Liver (tissue), 9 donors: ENCODE measurements around the gene TAMALIN. TPM values are rescaled to one million over a fixed set of nuclear protein-coding genes. Genes with fewer than 3 reads are reported as not detected.

Source experiments
- DNase-seq: peaks from one replicate; pipeline ENCODE4 v3.0.0-alpha.2; 2017; ENCODE audit warnings: low spot score
- H3K27ac ChIP-seq, 2 donors: one replicate each; pipeline ENCODE4 v1.7.0; 2013; ENCODE audit warnings: inconsistent platforms in 2 of 2, low read length in 2 of 2, control low read depth in 1 of 2, low read depth in 1 of 2, mild to moderate bottlenecking in 1 of 2
- H3K27me3 ChIP-seq, 4 donors: one replicate each; pipeline versions ENCODE4 v1.6.1 to v1.7.0; 2013; ENCODE audit warnings: low read length in 3 of 4, inconsistent platforms in 1 of 4, mild to moderate bottlenecking in 1 of 4, moderate library complexity in 1 of 4; ENCODE audit not compliant: control insufficient read depth in 4 of 4, insufficient read depth in 4 of 4
- H3K36me3 ChIP-seq, 4 donors: one replicate each; pipeline versions ENCODE4 v1.6.1 to v1.7.0; 2013; ENCODE audit warnings: low read length in 3 of 4, mild to moderate bottlenecking in 3 of 4, low read depth in 1 of 4, moderate library complexity in 1 of 4; ENCODE audit not compliant: control insufficient read depth in 4 of 4, insufficient read depth in 3 of 4
- H3K4me1 ChIP-seq, 4 donors: one replicate each; pipeline versions ENCODE4 v1.6.1 to v1.7.0; 2013; ENCODE audit warnings: low read length in 3 of 4, mild to moderate bottlenecking in 3 of 4, moderate library complexity in 1 of 4; ENCODE audit not compliant: control insufficient read depth in 4 of 4, insufficient read depth in 4 of 4
- H3K4me3 ChIP-seq, 3 donors: one replicate each; pipeline versions ENCODE4 v1.6.1 to v1.7.0; 2013; ENCODE audit warnings: low read length in 3 of 3, control low read depth in 1 of 3, low read depth in 1 of 3, mild to moderate bottlenecking in 1 of 3
- H3K9ac ChIP-seq, 2 donors: one replicate each; pipeline ENCODE4 v1.7.0; 2013; ENCODE audit warnings: low read length in 2 of 2, mild to moderate bottlenecking in 2 of 2, moderate library complexity in 2 of 2, control low read depth in 1 of 2, low read depth in 1 of 2
- H3K9me3 ChIP-seq, 4 donors: one replicate each; pipeline versions ENCODE4 v1.6.1 to v1.7.0; 2013; ENCODE audit warnings: low read length in 3 of 4; ENCODE audit not compliant: control insufficient read depth in 4 of 4
- CTCF ChIP-seq: fragments of 150-350 bp; IDR thresholded peaks from 2 replicates; pipeline ENCODE4 v1.5.1; 2017; ENCODE audit warnings: improper control_type of control experiment, low read depth, low read length; ENCODE audit not compliant: missing input control
- EGR1 ChIP-seq, 2 donors: IDR thresholded peaks; 2 replicates each; pipeline ENCODE4 v1.6.1; 2016 to 2018; ENCODE audit warnings: antibody characterized with exemption in 2 of 2, low read depth in 2 of 2
- FOXA1 ChIP-seq: IDR thresholded peaks from 2 replicates; pipeline ENCODE4 v1.6.1; 2016; ENCODE audit warnings: antibody characterized with exemption
- FOXA2 ChIP-seq: IDR thresholded peaks from 2 replicates; pipeline ENCODE4 v1.6.1; 2016; ENCODE audit warnings: antibody characterized with exemption
- HNF4A ChIP-seq, 2 donors: conservative IDR thresholded peaks; 2 replicates each; pipeline ENCODE4 v1.6.1; 2016; ENCODE audit warnings: antibody characterized with exemption in 2 of 2, mild to moderate bottlenecking in 2 of 2
- HNF4G ChIP-seq: IDR thresholded peaks from 2 replicates; pipeline ENCODE4 v1.6.1; 2016; ENCODE audit warnings: antibody characterized with exemption
- JUND ChIP-seq, 2 donors: IDR thresholded peaks; 2 replicates each; pipeline ENCODE4 v1.6.1; 2016; ENCODE audit warnings: antibody characterized with exemption in 2 of 2
- NR2F2 ChIP-seq: IDR thresholded peaks from 2 replicates; pipeline ENCODE4 v1.6.1; 2016; ENCODE audit warnings: antibody characterized with exemption
- RAD21 ChIP-seq, 2 donors: IDR thresholded peaks; 2 replicates each; pipeline ENCODE4 v1.6.1; 2016; ENCODE audit warnings: antibody characterized with exemption in 2 of 2, mild to moderate bottlenecking in 2 of 2
- RXRA ChIP-seq, 2 donors: IDR thresholded peaks; 2 replicates each; pipeline ENCODE4 v1.6.1; 2017 to 2018; ENCODE audit warnings: antibody characterized with exemption in 2 of 2, mild to moderate bottlenecking in 1 of 2
- SP1 ChIP-seq: IDR thresholded peaks from 2 replicates; pipeline ENCODE4 v1.6.1; 2018; ENCODE audit warnings: antibody characterized with exemption, mild to moderate bottlenecking
- TAF1 ChIP-seq: conservative IDR thresholded peaks from 2 replicates; pipeline ENCODE4 v1.6.1; 2016; ENCODE audit warnings: antibody characterized with exemption, mild to moderate bottlenecking
- YY1 ChIP-seq: IDR thresholded peaks from 2 replicates; pipeline ENCODE4 v1.6.1; 2016; ENCODE audit warnings: antibody characterized with exemption, mild to moderate bottlenecking
- WGBS: extraction: QIAGEN DNeasy Blood & Tissue Kit; methylation state at CpG from one replicate; pipeline ENCODE4 v1.1.7; 2013; 5-methylcytosine and 5-hydroxymethylcytosine counted together
- polyA plus RNA-seq, 2 donors: library from polyadenylated mRNA; stranded (reverse) in 1 of 2; unstranded in 1 of 2; fragments of 200-250 nt in 1 of 2; fragments of >200 nt in 1 of 2; fragmentation: Nextera tagmentation in 1 of 2; extraction: Ambion mirVana in 1 of 2; gene quantifications; one replicate each; pipeline versions ENCODE4 v1.2.1 to v1.2.3, GENCODE V29; 2013 to 2015
- total RNA-seq, 2 donors: library from RNA; depleted of rRNA; stranded (reverse); fragments of >200 nt; gene quantifications; one replicate each; pipeline ENCODE4 v1.2.3, GENCODE V29; 2014
- TF ChIP-seq, protein P1 (sequence below): IDR thresholded peaks from 2 replicates; pipeline ENCODE4 v1.6.1; 2016; ENCODE audit warnings: antibody characterized with exemption, mild to moderate bottlenecking
- TF ChIP-seq, protein P2 (sequence below): IDR thresholded peaks from 2 replicates; pipeline ENCODE4 v1.6.1; 2016; ENCODE audit warnings: antibody characterized with exemption
- donor health status: healthy.
- donor health status: healthy.
- donor health status: healthy.
- donor health status: healthy.
- donor health status: healthy.

TAMALIN gene
- total and polyA plus RNA-seq, 4 donors, result 1.1 to 9.9 (median 2.5) TPM

- TF ChIP-seq CTCF, result no peak
- no peak for TF ChIP-seq SP1
- no peak for TF ChIP-seq FOXA2
- no peak for TF ChIP-seq EGR1 (IDR thresholded peaks at IDR 0.05; ENCODE audit: low read depth in 2 of 2)
These were observed 51.2 kb downstream of the TAMALIN start (continued) for GRCh38 chr12:52057638-52058576.

DNA sequence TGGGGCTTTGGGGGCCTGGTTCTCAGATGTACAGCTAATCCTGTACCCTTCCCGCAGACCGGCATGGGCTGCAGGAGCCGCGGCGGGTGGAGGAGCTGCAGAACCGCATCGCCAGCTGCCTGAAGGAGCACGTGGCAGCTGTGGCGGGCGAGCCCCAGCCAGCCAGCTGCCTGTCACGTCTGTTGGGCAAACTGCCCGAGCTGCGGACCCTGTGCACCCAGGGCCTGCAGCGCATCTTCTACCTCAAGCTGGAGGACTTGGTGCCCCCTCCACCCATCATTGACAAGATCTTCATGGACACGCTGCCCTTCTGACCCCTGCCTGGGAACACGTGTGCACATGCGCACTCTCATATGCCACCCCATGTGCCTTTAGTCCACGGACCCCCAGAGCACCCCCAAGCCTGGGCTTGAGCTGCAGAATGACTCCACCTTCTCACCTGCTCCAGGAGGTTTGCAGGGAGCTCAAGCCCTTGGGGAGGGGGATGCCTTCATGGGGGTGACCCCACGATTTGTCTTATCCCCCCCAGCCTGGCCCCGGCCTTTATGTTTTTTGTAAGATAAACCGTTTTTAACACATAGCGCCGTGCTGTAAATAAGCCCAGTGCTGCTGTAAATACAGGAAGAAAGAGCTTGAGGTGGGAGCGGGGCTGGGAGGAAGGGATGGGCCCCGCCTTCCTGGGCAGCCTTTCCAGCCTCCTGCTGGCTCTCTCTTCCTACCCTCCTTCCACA lies 52.0 kb downstream of the TAMALIN start:
- Histone ChIP-seq H3K4me3 (no peak overlapping the region), H3K4me1 (no peaks in the 10 kb centered on the region), H3K36me3 (peaks cover 0 to 18% (median 3%) of the 10 kb centered on the region in 4 donors), H3K9me3 (no peaks in the 10 kb centered on the region), H3K27me3 (no peaks in the 10 kb centered on the region), H3K9ac (no peak overlapping the region), H3K27ac (no peak overlapping the region)
- no peak for TF ChIP-seq CTCF
- DNase-seq, result no peak
- 87% methylated on average over 25 of the region's 25 CpGs for WGBS

GRCh38 chr12:52059582-52060497 lies 53.1 kb downstream of the TAMALIN start:
- H3K4me3 ChIP-seq, result no peak overlapping the region
- WGBS, result 88% methylated on average over 12 of the region's 12 CpGs
- DNase-seq, result no peak
- no peak overlapping the region for H3K27ac ChIP-seq
- no peaks in the 10 kb centered on the region for H3K27me3 ChIP-seq
- H3K4me1 ChIP-seq, result no peaks in the 10 kb centered on the region
- peaks cover 0 to 16% (median 3%) of the 10 kb centered on the region in 4 donors for H3K36me3 ChIP-seq
- no peaks in the 10 kb centered on the region for H3K9me3 ChIP-seq
- no peak overlapping the region for H3K9ac ChIP-seq
- TF ChIP-seq, protein P1, sequence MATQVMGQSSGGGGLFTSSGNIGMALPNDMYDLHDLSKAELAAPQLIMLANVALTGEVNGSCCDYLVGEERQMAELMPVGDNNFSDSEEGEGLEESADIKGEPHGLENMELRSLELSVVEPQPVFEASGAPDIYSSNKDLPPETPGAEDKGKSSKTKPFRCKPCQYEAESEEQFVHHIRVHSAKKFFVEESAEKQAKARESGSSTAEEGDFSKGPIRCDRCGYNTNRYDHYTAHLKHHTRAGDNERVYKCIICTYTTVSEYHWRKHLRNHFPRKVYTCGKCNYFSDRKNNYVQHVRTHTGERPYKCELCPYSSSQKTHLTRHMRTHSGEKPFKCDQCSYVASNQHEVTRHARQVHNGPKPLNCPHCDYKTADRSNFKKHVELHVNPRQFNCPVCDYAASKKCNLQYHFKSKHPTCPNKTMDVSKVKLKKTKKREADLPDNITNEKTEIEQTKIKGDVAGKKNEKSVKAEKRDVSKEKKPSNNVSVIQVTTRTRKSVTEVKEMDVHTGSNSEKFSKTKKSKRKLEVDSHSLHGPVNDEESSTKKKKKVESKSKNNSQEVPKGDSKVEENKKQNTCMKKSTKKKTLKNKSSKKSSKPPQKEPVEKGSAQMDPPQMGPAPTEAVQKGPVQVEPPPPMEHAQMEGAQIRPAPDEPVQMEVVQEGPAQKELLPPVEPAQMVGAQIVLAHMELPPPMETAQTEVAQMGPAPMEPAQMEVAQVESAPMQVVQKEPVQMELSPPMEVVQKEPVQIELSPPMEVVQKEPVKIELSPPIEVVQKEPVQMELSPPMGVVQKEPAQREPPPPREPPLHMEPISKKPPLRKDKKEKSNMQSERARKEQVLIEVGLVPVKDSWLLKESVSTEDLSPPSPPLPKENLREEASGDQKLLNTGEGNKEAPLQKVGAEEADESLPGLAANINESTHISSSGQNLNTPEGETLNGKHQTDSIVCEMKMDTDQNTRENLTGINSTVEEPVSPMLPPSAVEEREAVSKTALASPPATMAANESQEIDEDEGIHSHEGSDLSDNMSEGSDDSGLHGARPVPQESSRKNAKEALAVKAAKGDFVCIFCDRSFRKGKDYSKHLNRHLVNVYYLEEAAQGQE, result no peak
- TF ChIP-seq HNF4G (no peak), CTCF (no peak), NR2F2 (no peak), EGR1 (IDR thresholded peaks at IDR 0.05; ENCODE audit: low read depth in 2 of 2) (no peak), JUND (IDR thresholded peaks at IDR 0.05) (no peak), RAD21 (IDR thresholded peaks at IDR 0.05) (no peak), HNF4A (conservative IDR thresholded peaks at IDR 0.05) (no peak), FOXA1 (no peak), RXRA (IDR thresholded peaks at IDR 0.05) (no peak), YY1 (no peak), TAF1 (no peak), SP1 (no peak)
- TF ChIP-seq, protein P2, sequence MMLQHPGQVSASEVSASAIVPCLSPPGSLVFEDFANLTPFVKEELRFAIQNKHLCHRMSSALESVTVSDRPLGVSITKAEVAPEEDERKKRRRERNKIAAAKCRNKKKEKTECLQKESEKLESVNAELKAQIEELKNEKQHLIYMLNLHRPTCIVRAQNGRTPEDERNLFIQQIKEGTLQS, result no peak
